ENCODE results near the gene ZPR1.

Gene ZPR1

GRCh38 chr11:116742104-116742503 is 45.7 kb downstream of the ZPR1 start:
- DNase-seq: no peak

- no peak for DNase-seq
Measured at GRCh38 chr11:116740741-116741140, 47.1 kb downstream of the ZPR1 start.

GRCh38 chr11:116738975-116739374 is 48.8 kb downstream of the ZPR1 start:
- DNase-seq: no peak

- peak; percentile 19 for DNase-seq
Measured at GRCh38 chr11:116736763-116737162, 51.1 kb downstream of the ZPR1 start.

GRCh38 chr11:116733969-116734508 is 53.8 kb downstream of the ZPR1 start:
- DNase-seq: no peak

GRCh38 chr11:116733043-116733755 is 54.6 kb downstream of the ZPR1 start:
- DNase-seq: no peak

GRCh38 chr11:116732271-116733042 is 55.4 kb downstream of the ZPR1 start:
- DNase-seq: peak; percentile 55

- DNase-seq: no peak
Measured at GRCh38 chr11:116731821-116732220, 56.0 kb downstream of the ZPR1 start.

GRCh38 chr11:116731097-116731761 is 56.6 kb downstream of the ZPR1 start:
- peak; percentile 19 for DNase-seq

- DNase-seq: no peak
Measured at GRCh38 chr11:116730601-116731000, 57.2 kb downstream of the ZPR1 start.

GRCh38 chr11:116730241-116730561 is 57.6 kb downstream of the ZPR1 start:
- DNase-seq: no peak

- DNase-seq: no peak
Measured at GRCh38 chr11:116729501-116730240, 58.2 kb downstream of the ZPR1 start.

- no peak for DNase-seq
Measured at GRCh38 chr11:116727990-116728389, 59.8 kb downstream of the ZPR1 start.

GRCh38 chr11:116725434-116726221 is 62.2 kb downstream of the ZPR1 start:
- DNase-seq: peak; percentile 65

GRCh38 chr11:116724813-116725212 is 63.0 kb downstream of the ZPR1 start:
- DNase-seq: no peak

Data from fibroblast of skin of right quadriceps (primary cell).